Measurements from ENCODE around the gene RETREG2. TPM values are rescaled to one million over a fixed set of nuclear protein-coding genes. Genes with fewer than 3 reads are reported as not detected.

Gene RETREG2
- total and polyA plus RNA-seq, 2 experiments from 2014 or later: 13.2 to 41.8 TPM

DNA sequence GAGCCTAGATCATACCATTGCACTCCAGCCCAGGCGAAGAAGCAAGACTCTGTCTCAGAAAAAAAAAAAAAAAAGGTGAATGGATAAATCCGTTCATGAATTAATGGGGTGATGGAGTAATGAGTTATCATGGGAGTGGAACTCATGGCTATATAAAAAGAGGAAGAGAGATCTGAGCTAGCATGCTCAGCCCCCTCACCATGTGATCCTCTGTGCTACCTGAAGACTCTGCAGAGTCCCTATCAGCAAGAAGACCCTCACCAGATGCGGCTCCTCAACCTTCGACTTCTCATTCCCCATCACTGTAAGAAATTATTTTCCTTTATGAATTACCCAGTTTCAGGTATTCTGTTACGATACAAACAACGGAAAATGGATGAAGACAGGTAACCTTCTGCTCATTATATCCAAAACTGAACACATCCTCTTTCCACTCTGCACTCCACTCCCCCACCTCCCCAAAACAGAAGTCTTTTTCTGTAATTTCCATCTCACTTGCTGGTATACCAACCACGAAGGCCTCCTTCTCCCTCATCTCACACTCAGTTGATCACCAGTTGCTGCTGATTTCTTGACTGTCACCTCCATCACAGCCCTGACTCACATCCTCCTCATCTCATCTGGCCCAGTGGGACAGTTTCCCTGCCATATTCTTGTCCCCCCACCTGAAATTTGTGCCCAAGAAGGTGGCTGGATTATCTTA lies 8.8 kb downstream of the RETREG2 start:
- no peaks in the 10 kb centered on the region; the same call in 1 of the 2 replicates for H4K20me1 ChIP-seq (replicated peaks; ENCODE audit: insufficient read depth)
- H3K36me3 Mint-ChIP-seq (ENCODE audit: low read depth): peaks cover 8% of the 10 kb centered on the region
- no peak overlapping the region for H3K27ac ChIP-seq (ENCODE audit: low read depth)
- no peaks in the 10 kb centered on the region for H3K79me2 ChIP-seq (replicated peaks; ENCODE audit: insufficient read depth)
- TF ChIP-seq, protein P1, sequence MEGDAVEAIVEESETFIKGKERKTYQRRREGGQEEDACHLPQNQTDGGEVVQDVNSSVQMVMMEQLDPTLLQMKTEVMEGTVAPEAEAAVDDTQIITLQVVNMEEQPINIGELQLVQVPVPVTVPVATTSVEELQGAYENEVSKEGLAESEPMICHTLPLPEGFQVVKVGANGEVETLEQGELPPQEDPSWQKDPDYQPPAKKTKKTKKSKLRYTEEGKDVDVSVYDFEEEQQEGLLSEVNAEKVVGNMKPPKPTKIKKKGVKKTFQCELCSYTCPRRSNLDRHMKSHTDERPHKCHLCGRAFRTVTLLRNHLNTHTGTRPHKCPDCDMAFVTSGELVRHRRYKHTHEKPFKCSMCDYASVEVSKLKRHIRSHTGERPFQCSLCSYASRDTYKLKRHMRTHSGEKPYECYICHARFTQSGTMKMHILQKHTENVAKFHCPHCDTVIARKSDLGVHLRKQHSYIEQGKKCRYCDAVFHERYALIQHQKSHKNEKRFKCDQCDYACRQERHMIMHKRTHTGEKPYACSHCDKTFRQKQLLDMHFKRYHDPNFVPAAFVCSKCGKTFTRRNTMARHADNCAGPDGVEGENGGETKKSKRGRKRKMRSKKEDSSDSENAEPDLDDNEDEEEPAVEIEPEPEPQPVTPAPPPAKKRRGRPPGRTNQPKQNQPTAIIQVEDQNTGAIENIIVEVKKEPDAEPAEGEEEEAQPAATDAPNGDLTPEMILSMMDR (conservative IDR thresholded peaks at IDR 0.05; ENCODE audit: low read depth in 2 of 2): no peak
- TF ChIP-seq, protein P2, sequence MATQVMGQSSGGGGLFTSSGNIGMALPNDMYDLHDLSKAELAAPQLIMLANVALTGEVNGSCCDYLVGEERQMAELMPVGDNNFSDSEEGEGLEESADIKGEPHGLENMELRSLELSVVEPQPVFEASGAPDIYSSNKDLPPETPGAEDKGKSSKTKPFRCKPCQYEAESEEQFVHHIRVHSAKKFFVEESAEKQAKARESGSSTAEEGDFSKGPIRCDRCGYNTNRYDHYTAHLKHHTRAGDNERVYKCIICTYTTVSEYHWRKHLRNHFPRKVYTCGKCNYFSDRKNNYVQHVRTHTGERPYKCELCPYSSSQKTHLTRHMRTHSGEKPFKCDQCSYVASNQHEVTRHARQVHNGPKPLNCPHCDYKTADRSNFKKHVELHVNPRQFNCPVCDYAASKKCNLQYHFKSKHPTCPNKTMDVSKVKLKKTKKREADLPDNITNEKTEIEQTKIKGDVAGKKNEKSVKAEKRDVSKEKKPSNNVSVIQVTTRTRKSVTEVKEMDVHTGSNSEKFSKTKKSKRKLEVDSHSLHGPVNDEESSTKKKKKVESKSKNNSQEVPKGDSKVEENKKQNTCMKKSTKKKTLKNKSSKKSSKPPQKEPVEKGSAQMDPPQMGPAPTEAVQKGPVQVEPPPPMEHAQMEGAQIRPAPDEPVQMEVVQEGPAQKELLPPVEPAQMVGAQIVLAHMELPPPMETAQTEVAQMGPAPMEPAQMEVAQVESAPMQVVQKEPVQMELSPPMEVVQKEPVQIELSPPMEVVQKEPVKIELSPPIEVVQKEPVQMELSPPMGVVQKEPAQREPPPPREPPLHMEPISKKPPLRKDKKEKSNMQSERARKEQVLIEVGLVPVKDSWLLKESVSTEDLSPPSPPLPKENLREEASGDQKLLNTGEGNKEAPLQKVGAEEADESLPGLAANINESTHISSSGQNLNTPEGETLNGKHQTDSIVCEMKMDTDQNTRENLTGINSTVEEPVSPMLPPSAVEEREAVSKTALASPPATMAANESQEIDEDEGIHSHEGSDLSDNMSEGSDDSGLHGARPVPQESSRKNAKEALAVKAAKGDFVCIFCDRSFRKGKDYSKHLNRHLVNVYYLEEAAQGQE (IDR thresholded peaks at IDR 0.05; ENCODE audit: unreplicated experiment): no peak
- no peak for TF ChIP-seq NANOG (IDR thresholded peaks at IDR 0.05; ENCODE audit: borderline replicate concordance)
- no peak for TF ChIP-seq ZNF114 (CRISPR knock-in tag; IDR thresholded peaks at IDR 0.05)
- no peak for TF ChIP-seq STAT1 (IDR thresholded peaks at IDR 0.05; ENCODE audit: unreplicated experiment)
- TF ChIP-seq, protein P3, sequence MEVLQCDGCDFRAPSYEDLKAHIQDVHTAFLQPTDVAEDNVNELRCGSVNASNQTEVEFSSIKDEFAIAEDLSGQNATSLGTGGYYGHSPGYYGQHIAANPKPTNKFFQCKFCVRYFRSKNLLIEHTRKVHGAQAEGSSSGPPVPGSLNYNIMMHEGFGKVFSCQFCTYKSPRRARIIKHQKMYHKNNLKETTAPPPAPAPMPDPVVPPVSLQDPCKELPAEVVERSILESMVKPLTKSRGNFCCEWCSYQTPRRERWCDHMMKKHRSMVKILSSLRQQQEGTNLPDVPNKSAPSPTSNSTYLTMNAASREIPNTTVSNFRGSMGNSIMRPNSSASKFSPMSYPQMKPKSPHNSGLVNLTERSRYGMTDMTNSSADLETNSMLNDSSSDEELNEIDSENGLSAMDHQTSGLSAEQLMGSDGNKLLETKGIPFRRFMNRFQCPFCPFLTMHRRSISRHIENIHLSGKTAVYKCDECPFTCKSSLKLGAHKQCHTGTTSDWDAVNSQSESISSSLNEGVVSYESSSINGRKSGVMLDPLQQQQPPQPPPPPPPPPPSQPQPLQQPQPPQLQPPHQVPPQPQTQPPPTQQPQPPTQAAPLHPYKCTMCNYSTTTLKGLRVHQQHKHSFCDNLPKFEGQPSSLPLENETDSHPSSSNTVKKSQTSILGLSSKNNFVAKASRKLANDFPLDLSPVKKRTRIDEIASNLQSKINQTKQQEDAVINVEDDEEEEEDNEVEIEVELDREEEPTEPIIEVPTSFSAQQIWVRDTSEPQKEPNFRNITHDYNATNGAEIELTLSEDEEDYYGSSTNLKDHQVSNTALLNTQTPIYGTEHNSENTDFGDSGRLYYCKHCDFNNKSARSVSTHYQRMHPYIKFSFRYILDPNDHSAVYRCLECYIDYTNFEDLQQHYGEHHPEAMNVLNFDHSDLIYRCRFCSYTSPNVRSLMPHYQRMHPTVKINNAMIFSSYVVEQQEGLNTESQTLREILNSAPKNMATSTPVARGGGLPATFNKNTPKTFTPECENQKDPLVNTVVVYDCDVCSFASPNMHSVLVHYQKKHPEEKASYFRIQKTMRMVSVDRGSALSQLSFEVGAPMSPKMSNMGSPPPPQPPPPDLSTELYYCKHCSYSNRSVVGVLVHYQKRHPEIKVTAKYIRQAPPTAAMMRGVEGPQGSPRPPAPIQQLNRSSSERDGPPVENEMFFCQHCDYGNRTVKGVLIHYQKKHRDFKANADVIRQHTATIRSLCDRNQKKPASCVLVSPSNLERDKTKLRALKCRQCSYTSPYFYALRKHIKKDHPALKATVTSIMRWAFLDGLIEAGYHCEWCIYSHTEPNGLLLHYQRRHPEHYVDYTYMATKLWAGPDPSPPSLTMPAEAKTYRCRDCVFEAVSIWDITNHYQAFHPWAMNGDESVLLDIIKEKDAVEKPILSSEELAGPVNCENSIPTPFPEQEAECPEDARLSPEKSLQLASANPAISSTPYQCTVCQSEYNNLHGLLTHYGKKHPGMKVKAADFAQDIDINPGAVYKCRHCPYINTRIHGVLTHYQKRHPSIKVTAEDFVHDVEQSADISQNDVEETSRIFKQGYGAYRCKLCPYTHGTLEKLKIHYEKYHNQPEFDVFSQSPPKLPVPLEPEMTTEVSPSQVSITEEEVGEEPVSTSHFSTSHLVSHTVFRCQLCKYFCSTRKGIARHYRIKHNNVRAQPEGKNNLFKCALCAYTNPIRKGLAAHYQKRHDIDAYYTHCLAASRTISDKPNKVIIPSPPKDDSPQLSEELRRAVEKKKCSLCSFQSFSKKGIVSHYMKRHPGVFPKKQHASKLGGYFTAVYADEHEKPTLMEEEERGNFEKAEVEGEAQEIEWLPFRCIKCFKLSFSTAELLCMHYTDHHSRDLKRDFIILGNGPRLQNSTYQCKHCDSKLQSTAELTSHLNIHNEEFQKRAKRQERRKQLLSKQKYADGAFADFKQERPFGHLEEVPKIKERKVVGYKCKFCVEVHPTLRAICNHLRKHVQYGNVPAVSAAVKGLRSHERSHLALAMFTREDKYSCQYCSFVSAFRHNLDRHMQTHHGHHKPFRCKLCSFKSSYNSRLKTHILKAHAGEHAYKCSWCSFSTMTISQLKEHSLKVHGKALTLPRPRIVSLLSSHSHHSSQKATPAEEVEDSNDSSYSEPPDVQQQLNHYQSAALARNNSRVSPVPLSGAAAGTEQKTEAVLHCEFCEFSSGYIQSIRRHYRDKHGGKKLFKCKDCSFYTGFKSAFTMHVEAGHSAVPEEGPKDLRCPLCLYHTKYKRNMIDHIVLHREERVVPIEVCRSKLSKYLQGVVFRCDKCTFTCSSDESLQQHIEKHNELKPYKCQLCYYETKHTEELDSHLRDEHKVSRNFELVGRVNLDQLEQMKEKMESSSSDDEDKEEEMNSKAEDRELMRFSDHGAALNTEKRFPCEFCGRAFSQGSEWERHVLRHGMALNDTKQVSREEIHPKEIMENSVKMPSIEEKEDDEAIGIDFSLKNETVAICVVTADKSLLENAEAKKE (CRISPR knock-in tag; IDR thresholded peaks at IDR 0.05): no peak
- TF ChIP-seq EZH2phosphoT487 (IDR thresholded peaks at IDR 0.05; ENCODE audit: unreplicated experiment): no peak
- no peak for TF ChIP-seq POLR2AphosphoS5 (IDR thresholded peaks at IDR 0.05; ENCODE audit: low read depth)
- no peak for TF ChIP-seq CREB1 (CRISPR knock-in tag; IDR thresholded peaks at IDR 0.05; ENCODE audit: low read depth)
- TF ChIP-seq JUNB (IDR thresholded peaks at IDR 0.05; ENCODE audit: unreplicated experiment): no peak
- no peak for TF ChIP-seq EZH2 (IDR thresholded peaks at IDR 0.05; ENCODE audit: low read depth, unreplicated experiment)
- H3F3A ChIP-seq (replicated peaks; ENCODE audit: low read depth): 0 out of 2 replicates have a peak, but pooled peaks cover 3% of the 10 kb centered on the region
- H3K4me3 Mint-ChIP-seq: no peak overlapping the region
- no peaks in the 10 kb centered on the region for H3K9me2 ChIP-seq (ENCODE audit: insufficient read depth)
- no peak for DNase-seq (ENCODE audit: low spot score)
- no peaks in the 10 kb centered on the region for H3K4me1 Mint-ChIP-seq
- no peaks in the 10 kb centered on the region for H3K36me3 ChIP-seq (ENCODE audit: insufficient read depth)
- H2AFZ ChIP-seq: no peak overlapping the region
- no peaks in the 10 kb centered on the region for H3K27me3 ChIP-seq (ENCODE audit: insufficient read depth)
- H3K4me3 ChIP-seq: no peak overlapping the region
- no peaks in the 10 kb centered on the region; the same call in 2 of the 3 replicates for H3K9me3 Mint-ChIP-seq
- H3K4me2 ChIP-seq: no peak overlapping the region
- no peaks in the 10 kb centered on the region for H3K4me1 ChIP-seq (ENCODE audit: insufficient read depth)
- no peaks in the 10 kb centered on the region for H3K27me3 Mint-ChIP-seq (ENCODE audit: insufficient read depth, low read depth, poor library complexity)
- ATAC-seq: no peak
- no peak overlapping the region for H3K27ac Mint-ChIP-seq

All from GM23338 (cell line).